Breast epithelium (tissue), 4 donors: Measurements from ENCODE around the gene SORCS3. TPM values are rescaled to one million over a fixed set of nuclear protein-coding genes. Genes with fewer than 3 reads are reported as not detected.

Experiments used
- DNase-seq, 2 donors: peaks; one replicate each; pipeline ENCODE4 v3.0.0-alpha.2; 2019; ENCODE audit warnings: low spot score in 2 of 2
- H3K27ac ChIP-seq, 2 donors: fragments of 200-600 bp; sonication (generic) in 1 of 2; one replicate each; pipeline ENCODE4 v1.5.1; 2016 to 2019; ENCODE audit warnings: mild to moderate bottlenecking in 1 of 2
- H3K27me3 ChIP-seq, 2 donors: fragments of 200-600 bp; sonication (generic) in 1 of 2; one replicate each; pipeline versions ENCODE4 v1.5.1 to v1.6.0; 2017 to 2019; ENCODE audit warnings: control low read depth in 1 of 2, mild to moderate bottlenecking in 1 of 2
- H3K36me3 ChIP-seq: fragments of 200-600 bp; one replicate; pipeline ENCODE4 v1.5.1; 2019
- H3K4me1 ChIP-seq, 2 donors: fragments of 200-600 bp; sonication (generic); one replicate each; pipeline ENCODE4 v1.5.1; 2016 to 2019; ENCODE audit warnings: control low read depth in 1 of 2
- H3K4me3 ChIP-seq, 3 donors: fragments of 200-600 bp; sonication (generic); 1 replicate in 2 of 3; 2 replicates in 1 of 3; pipeline ENCODE4 v1.5.1; 2016 to 2019; ENCODE audit warnings: mild to moderate bottlenecking in 3 of 3, moderate library complexity in 2 of 3
- H3K9me3 ChIP-seq, 2 donors: fragments of 200-600 bp; sonication (generic) in 1 of 2; one replicate each; pipeline ENCODE4 v1.5.1; 2016 to 2019; ENCODE audit warnings: control low read depth in 1 of 2
- CTCF ChIP-seq, 3 donors: fragments of 450-650 bp; IDR thresholded peaks; one replicate each; pipeline ENCODE4 v1.5.1; 2016 to 2017; ENCODE audit warnings: antibody characterized with exemption in 3 of 3, mild to moderate bottlenecking in 3 of 3, moderate library complexity in 3 of 3
- POLR2A ChIP-seq: fragments of 450-650 bp; IDR thresholded peaks from one replicate; pipeline ENCODE4 v1.6.1; 2016; ENCODE audit warnings: antibody characterized with exemption, mild to moderate bottlenecking, moderate library complexity
- POLR2AphosphoS5 ChIP-seq, 3 donors: sonication (generic); formaldehyde crosslinking; IDR thresholded peaks; one replicate each; pipeline ENCODE4 v1.6.1; 2017; ENCODE audit warnings: antibody characterized with exemption in 3 of 3
- intact Hi-C: fragments of 100-400 bp; cut with DNase I; formaldehyde crosslinking; loops from one replicate; pipeline ENCODE4 v1.15.1; 2023; ENCODE audit warnings: low total_unique reads
- total RNA-seq, 3 donors: library from RNA; depleted of rRNA; stranded (reverse); fragments of >200 nt; gene quantifications; one replicate each; pipeline ENCODE4 v1.1.0, GENCODE V29; 2016

Gene SORCS3
- total RNA-seq, 3 donors from 2014 or later: under 0.01 to 0.16 TPM; not detected in 1

- no peaks in the 10 kb centered on the region for H3K4me1 ChIP-seq
- peaks cover 0 to 9% of the 10 kb centered on the region in 2 donors for H3K9me3 ChIP-seq
- intact Hi-C loops: no loop called here
- H3K27ac ChIP-seq: no peak overlapping the region
- no peaks in the 10 kb centered on the region for H3K36me3 ChIP-seq
- peaks cover 0 to 10% of the 10 kb centered on the region in 2 donors for H3K27me3 ChIP-seq
- no peak for TF ChIP-seq POLR2A
- no peak for TF ChIP-seq CTCF (IDR thresholded peaks at IDR 0.05)
- no peak overlapping the region for H3K4me3 ChIP-seq
- DNase-seq: no peak
Measured at GRCh38 chr10:104895541-104895940, 254.5 kb downstream of the SORCS3 start.

- no peak overlapping the region for H3K27ac ChIP-seq
- intact Hi-C loops: no loop called here
- no peaks in the 10 kb centered on the region for H3K4me1 ChIP-seq
- no peaks in the 10 kb centered on the region for H3K36me3 ChIP-seq
- H3K9me3 ChIP-seq: peaks cover 0 to 9% of the 10 kb centered on the region in 2 donors
- DNase-seq: no peak
- TF ChIP-seq POLR2A (no peak), CTCF (IDR thresholded peaks at IDR 0.05) (no peak), POLR2AphosphoS5 (IDR thresholded peaks at IDR 0.05) (no peak)
- no peak overlapping the region for H3K4me3 ChIP-seq
- peaks cover 0 to 10% of the 10 kb centered on the region in 2 donors for H3K27me3 ChIP-seq
Measured at GRCh38 chr10:104895981-104896380, 254.9 kb downstream of the SORCS3 start.

GRCh38 chr10:104897696-104898095 is 256.6 kb downstream of the SORCS3 start:
- TF ChIP-seq POLR2AphosphoS5 (IDR thresholded peaks at IDR 0.05): no peak
- TF ChIP-seq CTCF (IDR thresholded peaks at IDR 0.05): no peak
- no peak for TF ChIP-seq POLR2A
- H3K27ac ChIP-seq: no peak overlapping the region
- H3K4me1 ChIP-seq: no peaks in the 10 kb centered on the region
- no peak for DNase-seq
- no peaks in the 10 kb centered on the region for H3K9me3 ChIP-seq
- intact Hi-C loops: no loop called here
- H3K36me3 ChIP-seq: no peaks in the 10 kb centered on the region
- no peak overlapping the region for H3K4me3 ChIP-seq
- peaks cover 0 to 15% of the 10 kb centered on the region in 2 donors for H3K27me3 ChIP-seq

- no peak for TF ChIP-seq POLR2AphosphoS5 (IDR thresholded peaks at IDR 0.05)
- TF ChIP-seq POLR2A: no peak
- no peak for TF ChIP-seq CTCF (IDR thresholded peaks at IDR 0.05)
- no peaks in the 10 kb centered on the region for H3K36me3 ChIP-seq
- H3K4me1 ChIP-seq: no peaks in the 10 kb centered on the region
- H3K27ac ChIP-seq: no peak overlapping the region
- peaks cover 0 to 4% of the 10 kb centered on the region in 2 donors for H3K27me3 ChIP-seq
- no peaks in the 10 kb centered on the region for H3K9me3 ChIP-seq
- intact Hi-C loops: no loop called here
- no peak overlapping the region for H3K4me3 ChIP-seq
- no peak for DNase-seq
Measured at GRCh38 chr10:104899779-104900178, 258.7 kb downstream of the SORCS3 start.

- Histone ChIP-seq H3K4me1 (no peaks in the 10 kb centered on the region), H3K27ac (no peak overlapping the region), H3K27me3 (peaks cover 0 to 4% of the 10 kb centered on the region in 2 donors), H3K9me3 (no peaks in the 10 kb centered on the region), H3K4me3 (no peak overlapping the region), H3K36me3 (no peaks in the 10 kb centered on the region)
- intact Hi-C loops: no loop called here
- DNase-seq: no peak
- TF ChIP-seq CTCF (IDR thresholded peaks at IDR 0.05) (no peak), POLR2A (no peak), POLR2AphosphoS5 (IDR thresholded peaks at IDR 0.05) (no peak)
Measured at GRCh38 chr10:104903433-104903832, 262.3 kb downstream of the SORCS3 start.
